AG10803 (cell line): ENCODE results near the gene RAB3C.

Experiments used
- DNase-seq: peaks from one replicate; pipeline ENCODE4 v3.0.0; 2010; ENCODE audit warnings: low read depth
- H3K4me3 ChIP-seq: 2 replicates; pipeline ENCODE4 v1.5.1; 2011; ENCODE audit warnings: mild to moderate bottlenecking, low read length, control low read depth
- TF ChIP-seq, protein P1 (sequence below): conservative IDR thresholded peaks from 2 replicates; pipeline ENCODE4 v1.5.1; 2011; ENCODE audit warnings: mild to moderate bottlenecking, low read length, control low read depth, inconsistent platforms

The RAB3C gene

DNA sequence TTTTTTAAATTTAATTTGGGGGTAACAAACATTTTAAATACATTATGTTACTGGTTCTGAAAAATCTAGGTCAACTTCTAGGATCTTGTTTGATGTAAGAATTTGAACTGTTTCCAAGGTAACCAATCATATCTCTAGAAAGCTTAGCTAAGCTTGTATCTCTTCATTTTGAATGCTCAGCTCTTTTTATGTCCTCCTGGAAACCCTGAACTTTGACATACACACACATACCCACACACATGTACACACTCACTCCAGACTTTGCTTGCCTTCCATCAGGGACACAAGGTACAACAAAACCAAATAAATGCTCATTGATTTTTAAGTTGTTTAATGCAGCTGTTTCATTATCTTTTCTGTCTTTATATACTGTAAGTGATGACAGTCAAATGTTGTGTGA is 178.5 kb downstream of the RAB3C start:
- no peak overlapping the region for H3K4me3 ChIP-seq
- TF ChIP-seq, protein P1, sequence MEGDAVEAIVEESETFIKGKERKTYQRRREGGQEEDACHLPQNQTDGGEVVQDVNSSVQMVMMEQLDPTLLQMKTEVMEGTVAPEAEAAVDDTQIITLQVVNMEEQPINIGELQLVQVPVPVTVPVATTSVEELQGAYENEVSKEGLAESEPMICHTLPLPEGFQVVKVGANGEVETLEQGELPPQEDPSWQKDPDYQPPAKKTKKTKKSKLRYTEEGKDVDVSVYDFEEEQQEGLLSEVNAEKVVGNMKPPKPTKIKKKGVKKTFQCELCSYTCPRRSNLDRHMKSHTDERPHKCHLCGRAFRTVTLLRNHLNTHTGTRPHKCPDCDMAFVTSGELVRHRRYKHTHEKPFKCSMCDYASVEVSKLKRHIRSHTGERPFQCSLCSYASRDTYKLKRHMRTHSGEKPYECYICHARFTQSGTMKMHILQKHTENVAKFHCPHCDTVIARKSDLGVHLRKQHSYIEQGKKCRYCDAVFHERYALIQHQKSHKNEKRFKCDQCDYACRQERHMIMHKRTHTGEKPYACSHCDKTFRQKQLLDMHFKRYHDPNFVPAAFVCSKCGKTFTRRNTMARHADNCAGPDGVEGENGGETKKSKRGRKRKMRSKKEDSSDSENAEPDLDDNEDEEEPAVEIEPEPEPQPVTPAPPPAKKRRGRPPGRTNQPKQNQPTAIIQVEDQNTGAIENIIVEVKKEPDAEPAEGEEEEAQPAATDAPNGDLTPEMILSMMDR: no peak
- no peak for DNase-seq

DNA sequence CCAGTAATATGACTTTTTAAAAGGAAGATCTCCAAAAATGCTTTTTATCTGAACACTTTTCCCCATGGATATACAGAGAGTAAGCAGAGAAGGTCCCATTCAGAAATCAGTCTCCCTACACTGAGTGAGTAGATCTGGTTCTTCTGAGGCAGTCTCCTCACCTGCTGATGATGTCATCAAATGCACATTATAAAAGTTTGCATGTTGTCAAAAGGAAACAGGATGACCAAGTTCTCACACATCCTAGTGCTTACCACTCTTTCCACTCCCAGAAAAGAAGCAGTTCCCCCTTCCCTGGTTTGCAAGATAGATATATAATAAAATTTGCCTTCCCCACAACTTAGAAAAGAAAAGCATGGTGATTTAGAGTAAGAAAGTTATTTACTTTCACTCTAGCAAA is 180.5 kb downstream of the RAB3C start:
- DNase-seq: no peak
- TF ChIP-seq, protein P1: no peak
- H3K4me3 ChIP-seq: no peak overlapping the region

DNA sequence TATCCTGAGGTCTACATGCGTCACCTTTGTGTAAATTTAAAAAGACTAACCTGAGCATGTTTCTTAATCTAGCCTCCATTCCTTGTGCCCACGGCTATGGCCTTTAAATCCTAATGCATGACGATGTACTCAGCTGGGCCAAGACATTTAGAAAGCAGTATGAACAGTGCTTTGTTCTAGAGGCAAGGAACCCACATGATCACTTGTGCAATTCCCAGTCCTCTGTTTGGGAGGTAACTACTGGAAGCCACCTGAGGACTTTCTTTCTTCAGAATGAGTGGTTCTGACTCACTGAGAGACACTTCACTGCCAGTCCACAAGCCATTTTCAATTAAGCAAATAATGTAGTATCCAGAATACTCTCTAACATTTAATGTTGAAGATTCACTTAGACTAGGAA is 181.3 kb downstream of the RAB3C start:
- no peak for DNase-seq
- H3K4me3 ChIP-seq: no peak overlapping the region
- TF ChIP-seq, protein P1: no peak

DNA sequence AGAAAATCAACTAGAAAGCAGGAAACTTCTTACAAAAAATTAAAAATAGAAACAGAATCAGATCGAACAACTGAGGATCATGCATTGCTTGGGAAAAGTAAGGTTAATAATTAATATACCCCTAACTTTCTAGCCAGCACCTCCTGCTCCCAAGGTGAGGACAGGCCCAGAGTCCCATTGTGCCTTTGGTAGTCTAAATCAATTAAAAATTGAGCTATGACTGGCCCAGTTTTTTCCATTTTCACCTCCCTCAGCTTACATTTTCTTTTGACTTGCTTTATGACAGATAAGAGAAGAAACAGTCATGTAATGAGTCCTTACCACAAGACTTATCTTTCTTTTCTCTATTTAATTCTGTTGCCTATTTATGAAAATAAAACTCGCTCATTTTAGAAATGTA is 182.2 kb downstream of the RAB3C start:
- H3K4me3 ChIP-seq: no peak overlapping the region
- TF ChIP-seq, protein P1: no peak
- no peak for DNase-seq

DNA sequence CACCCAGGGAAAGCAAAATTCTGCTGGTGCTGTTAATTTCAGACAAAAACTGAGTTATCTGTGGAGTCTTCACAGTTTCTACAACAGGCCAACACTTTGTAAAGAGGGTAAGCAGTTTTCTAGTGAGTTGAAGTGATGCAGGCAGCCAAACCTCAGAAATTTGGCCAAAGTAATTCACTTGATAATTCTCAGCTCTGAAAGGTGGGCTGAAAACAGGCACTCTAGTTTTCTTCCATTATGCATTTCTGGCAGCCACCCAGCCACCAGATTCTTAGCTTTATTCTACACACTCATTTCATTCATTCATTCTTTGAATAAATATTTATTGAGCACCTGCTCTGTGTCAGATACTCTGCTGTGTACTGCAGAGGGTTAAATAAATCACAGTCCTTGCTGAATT is 184.2 kb downstream of the RAB3C start:
- no peak overlapping the region for H3K4me3 ChIP-seq
- TF ChIP-seq, protein P1: no peak
- no peak for DNase-seq

DNA sequence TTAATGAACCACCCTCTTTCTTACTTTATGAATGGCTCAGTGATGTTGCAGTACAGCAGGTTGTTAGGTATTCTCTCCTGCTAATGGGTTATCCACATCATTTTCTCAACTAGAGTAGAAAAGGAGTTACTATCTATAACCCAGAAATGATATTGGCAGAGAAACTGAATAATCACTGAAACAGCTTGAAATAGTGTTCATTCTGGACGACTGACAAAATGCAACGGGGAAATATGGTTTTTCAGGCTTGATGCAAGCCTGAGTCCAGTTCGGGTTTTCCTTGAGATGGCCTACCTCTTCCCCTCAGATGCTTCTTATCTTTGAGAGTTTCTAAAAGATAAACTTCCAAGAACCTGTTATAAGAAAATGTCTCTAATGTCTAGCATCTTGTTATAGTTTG is 187.3 kb downstream of the RAB3C start:
- no peak overlapping the region for H3K4me3 ChIP-seq
- TF ChIP-seq, protein P1: no peak
- no peak for DNase-seq

DNA sequence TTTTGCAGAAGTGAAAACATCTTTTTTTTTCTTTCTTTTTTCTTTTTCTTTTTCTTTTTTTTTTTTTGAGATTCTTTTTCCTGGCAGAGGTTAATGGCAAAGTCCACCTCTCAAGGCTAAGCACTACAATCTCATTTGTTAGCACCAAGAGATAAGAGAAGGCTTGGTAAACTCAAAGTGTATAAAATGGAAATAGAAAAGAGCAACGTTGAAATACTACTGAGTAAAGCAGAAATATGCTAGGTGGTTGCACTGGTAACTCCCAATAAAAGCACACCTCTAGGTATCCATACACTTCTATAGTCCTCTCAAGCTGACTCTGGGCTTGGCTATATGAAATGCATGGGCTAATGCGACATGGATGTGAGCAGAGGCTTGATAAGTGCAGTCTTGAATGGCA is 188.9 kb downstream of the RAB3C start:
- H3K4me3 ChIP-seq: no peak overlapping the region
- TF ChIP-seq, protein P1: no peak
- DNase-seq: no peak
